Measurements from ENCODE around the gene TCF12.

TCF12 gene

DNA sequence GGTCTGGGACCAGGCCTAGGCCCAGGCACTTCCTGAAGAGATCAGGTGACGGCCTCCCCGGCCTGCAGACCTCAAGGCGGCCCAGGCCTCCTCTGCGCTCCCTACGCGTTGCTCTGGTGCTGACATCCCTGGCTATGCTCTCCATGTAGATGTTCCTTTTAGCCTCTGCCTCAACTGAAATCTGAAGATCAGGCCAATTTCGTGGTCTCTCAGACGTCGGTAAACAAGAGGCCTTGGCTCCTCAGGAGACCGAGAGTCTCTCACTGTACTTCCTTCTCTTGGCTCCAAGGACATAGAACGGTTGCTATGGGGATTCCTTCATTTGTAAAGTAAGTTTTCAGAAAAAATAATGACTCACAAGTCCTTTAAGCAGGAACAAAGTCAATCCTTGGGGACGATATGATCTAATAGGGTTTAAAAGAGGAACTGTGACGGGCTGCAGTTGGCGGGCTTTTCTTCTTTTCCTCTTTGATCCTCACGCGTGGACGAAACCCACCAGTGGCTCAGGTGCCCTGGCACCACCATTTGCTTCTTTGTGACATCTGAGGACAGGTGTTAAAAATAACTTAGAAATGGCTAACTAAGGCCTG lies 402.3 kb downstream of the TCF12 start:
- DNase-seq (ENCODE audit: low read depth in 3 of 3) = no peak

DNA sequence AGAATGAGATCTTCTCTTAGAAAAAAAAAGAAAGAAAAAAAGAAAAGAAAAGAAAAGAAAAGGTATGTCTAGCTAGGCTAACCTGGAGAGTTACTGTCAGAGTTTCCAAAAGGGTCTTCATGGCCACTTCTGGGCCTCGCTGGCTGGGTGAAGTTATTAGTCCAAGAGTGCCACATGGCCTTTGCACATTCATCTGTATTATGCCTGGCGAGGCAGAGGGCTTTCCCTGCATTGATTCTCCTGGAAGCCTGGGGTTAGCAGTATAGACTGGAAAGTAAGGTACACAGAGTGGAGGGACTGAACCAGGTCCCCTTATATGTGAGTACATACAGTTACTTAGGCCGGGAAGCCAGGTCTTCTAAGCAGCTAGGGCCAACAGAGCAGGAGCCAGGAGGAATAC lies 403.0 kb downstream of the TCF12 start:
- DNase-seq (ENCODE audit: low read depth in 3 of 3) = no peak

DNA sequence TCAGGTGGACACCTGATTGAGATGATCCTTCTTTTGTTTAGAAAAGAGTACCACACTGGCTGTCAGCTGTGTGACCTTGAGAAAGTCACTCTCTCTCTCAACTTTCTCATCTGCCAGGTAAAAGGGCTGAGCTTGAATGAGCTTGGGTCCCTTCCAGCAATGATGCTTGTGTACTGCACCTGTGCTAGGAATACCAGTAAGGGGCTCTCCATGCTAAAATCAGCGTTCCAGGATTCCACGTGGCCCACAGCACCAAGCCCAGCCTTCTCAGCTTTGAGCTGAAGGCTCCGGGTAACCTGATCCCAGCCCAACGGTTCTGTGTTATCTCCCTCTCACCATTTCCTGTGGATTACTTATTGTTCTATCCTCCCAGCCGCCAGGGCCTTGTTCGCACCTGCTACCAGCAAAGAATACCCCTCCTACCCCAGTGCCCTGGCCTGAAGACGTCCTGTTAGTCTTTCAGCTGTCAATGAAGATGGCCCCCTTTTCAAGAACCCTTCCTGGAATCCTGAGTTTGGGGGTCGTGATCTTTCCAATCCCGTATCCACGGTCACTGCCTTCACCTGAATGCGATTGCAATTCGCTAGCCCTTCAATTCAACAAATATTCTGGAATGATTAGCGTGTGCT lies 403.6 kb downstream of the TCF12 start:
- no peak for DNase-seq (ENCODE audit: low read depth in 3 of 3)

DNA sequence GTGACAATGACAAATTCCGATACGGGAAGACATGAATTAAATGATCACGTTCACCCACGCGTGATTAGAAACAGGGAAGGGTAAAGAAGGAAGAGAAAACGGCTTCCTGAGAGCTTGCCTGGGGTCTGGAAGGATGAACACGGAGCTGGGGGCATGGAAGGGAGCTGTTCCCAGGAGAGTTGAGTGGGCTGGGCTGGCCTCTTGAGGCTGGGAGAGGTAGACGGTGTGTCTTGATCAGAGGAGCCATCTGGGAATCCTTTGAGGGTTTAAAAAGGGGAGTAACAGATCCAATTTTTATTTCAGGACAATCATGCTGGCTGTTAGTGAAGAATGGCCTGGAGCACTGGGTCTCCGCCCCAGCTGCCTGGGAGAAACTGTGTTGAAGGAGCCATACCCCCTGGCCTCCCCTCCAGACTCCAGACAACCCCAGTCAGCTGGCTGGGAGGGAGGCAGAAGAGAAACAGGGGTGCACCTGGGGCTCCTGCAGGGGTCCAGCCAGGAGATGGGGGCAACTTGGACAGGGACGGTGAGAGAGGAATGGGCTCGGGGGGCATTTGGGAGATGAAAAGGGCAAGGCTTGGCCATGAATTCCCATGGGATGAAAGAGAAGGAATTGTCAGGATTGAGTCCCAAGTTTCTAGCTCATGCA lies 404.3 kb downstream of the TCF12 start:
- no peak for DNase-seq (ENCODE audit: low read depth in 3 of 3)

DNA sequence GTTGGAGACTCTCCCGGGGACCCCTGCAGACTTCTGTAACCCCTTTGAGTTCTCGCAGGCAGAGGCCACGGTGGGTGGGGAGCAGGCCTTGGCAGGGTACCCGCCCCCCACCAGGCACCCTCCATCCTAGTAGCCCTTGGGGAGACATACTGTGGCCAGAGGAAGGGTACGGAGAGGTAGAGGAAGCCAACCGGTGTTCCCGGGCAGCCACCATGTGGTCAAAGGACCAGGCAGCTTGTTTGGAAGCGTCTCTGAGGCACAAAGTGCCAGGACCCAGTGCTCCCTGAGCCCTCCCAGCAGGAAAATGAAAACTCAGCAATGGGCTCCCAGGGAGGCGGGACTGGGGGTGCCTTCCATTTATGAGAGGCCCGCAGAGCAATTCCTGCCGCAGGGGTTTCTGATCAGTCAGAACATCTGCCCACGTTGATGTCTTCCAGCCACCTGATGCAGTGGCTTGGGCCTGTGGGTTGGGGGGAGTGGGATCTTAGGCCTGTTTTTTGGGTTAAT lies 404.9 kb downstream of the TCF12 start:
- DNase-seq (ENCODE audit: low read depth in 3 of 3) = no peak

- DNase-seq (ENCODE audit: low read depth in 3 of 3) = no peak
Measured at GRCh38 chr15:57323806-57324589, 405.6 kb downstream of the TCF12 start.

DNA sequence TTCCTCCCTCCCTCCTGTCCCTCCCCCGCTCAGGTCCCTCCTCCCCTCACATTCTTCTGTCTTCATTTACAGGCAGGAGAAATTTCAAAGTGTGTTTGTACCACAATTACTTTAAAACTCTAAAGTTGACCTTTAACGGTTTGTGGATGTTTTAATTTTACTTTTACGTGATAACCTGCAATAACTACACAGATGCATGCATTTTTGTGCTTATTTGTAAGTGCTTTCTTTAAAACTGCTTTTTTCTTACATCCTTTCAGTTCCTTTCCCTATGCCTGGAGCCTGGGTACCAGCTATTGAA lies 406.1 kb downstream of the TCF12 start:
- no peak for DNase-seq (ENCODE audit: low read depth in 3 of 3)

GRCh38 chr15:57324944-57325679 lies 406.7 kb downstream of the TCF12 start:
- DNase-seq (ENCODE audit: low read depth in 3 of 3) = no peak

- no peak for DNase-seq (ENCODE audit: low read depth in 3 of 3)
Measured at GRCh38 chr15:57326196-57326595, 407.8 kb downstream of the TCF12 start.

GRCh38 chr15:57327985-57328471 lies 409.6 kb downstream of the TCF12 start:
- no peak for DNase-seq (ENCODE audit: low read depth in 3 of 3)

- no peak for DNase-seq (ENCODE audit: low read depth in 3 of 3)
Measured at GRCh38 chr15:57328479-57328878, 410.0 kb downstream of the TCF12 start.

DNA sequence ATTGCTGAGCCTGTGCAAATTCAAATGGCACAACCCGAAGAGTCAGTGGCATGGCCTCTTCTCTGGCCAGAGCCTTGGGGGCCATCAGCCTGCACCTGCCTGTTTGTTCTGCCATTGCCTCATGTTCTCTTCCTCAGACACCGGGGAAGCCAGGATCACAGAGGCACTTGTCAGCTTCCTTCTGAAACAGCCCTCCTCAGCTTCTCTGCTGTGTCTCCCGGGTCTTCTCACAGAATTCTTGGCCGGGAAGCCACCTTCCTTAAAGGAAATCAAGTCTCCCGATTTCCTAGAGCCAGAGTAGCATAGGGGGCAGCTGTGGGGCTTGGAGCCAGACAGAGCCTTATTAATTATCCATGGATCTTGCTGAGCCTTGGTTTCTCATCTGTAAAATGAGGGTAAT lies 410.5 kb downstream of the TCF12 start:
- DNase-seq (ENCODE audit: low read depth in 3 of 3) = no peak

DNA sequence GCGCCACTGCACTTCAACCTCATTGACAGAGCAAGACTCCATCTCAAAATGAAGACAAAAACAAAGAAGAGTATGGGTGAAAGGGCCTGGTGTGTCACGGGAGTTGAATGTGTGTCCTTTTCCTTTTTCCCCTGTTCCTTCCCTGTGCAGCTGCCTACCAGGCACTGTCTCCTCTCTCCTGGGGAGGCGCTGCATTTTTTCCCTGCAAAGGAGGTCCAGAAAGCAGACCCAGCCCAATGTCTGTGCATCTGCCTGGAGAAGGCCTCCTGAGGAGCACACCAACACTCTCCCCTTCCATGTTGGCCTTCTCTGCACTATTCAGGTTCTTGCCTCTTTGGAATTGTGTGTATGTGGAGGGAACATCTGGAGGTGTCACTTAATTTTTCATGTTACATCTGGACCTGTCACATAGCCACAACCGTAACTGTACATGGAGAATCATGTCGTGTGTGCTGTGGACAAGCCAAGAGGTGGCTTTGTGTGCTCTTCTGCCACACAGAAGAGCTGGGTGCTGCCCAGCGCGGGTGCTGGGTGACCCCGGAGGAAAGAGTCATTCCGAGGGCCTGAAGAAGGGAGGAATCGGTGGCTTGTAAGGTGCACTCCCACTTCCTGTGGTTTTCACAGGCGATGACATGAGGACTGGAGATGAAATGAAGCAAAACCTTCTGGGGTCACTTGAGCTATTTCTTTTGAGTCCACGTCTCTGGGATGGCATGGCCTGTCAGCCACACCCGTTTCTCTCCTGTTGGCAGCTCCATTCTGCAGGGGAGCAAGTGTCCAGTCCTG lies 411.3 kb downstream of the TCF12 start:
- DNase-seq (ENCODE audit: low read depth in 3 of 3) = no peak

- no peak for DNase-seq (ENCODE audit: low read depth in 3 of 3)
Measured at GRCh38 chr15:57330619-57331340, 412.3 kb downstream of the TCF12 start.

DNA sequence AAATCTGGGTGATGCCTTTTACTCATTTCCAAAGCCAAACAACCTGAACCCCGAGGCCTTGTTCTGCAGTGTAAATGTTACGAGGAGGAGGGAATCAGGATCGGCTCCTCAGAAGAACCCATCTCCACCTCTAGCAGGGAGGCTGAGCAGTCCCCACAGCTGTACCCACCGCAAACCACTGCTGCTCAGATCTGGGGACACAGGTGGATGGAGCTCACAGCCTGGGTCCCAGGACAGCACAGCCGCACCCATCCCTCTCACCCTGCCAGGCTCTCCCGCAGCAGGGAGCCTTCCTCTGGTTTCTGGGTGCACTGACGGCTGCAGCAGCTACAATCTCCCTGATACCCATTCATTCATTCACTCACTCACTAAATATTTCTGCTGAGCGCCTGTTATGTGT lies 413.9 kb downstream of the TCF12 start:
- no peak for DNase-seq (ENCODE audit: low read depth in 3 of 3)

GRCh38 chr15:57333487-57333886 lies 415.0 kb downstream of the TCF12 start:
- no peak for DNase-seq (ENCODE audit: low read depth in 3 of 3)

- DNase-seq (ENCODE audit: low read depth in 3 of 3) = no peak
Measured at GRCh38 chr15:57334257-57334656, 415.8 kb downstream of the TCF12 start.

GRCh38 chr15:57335293-57335715 lies 416.9 kb downstream of the TCF12 start:
- DNase-seq (ENCODE audit: low read depth in 3 of 3) = no peak

GRCh38 chr15:57335719-57336118 lies 417.3 kb downstream of the TCF12 start:
- DNase-seq (ENCODE audit: low read depth in 3 of 3) = no peak

DNA sequence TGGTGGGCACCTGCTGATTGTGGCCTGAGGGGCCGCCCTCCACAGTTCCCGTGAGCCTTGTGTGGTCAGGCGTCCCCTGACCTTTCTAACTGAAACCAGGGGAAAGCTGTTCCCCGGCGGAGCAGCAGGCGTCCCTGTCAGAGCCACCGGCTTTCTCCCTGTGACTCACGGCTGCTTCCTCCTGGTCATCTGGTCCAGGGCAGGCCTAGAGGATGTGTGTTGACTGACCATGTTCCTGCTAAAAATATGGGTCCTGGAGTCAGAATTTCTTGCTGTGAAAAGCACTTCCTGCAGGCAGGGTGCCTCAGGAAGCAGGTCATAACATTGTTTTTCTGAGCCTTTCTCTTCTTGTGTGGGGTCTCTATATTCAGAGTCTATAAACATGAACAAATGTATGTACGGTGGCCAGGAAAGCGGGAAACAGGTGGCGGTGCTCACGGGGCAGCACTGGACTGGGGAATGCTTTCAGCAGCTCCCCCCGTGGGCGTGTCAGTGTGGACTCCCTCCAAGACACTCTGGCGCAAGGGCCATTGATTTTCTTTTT lies 419.5 kb downstream of the TCF12 start:
- no peak for DNase-seq (ENCODE audit: low read depth in 3 of 3)
